ENCODE measurements around the gene AKIRIN2.

- TF ChIP-seq POLR2A (IDR thresholded peaks at IDR 0.05) (no peak), CTCF (IDR thresholded peaks at IDR 0.05) (no peak), POLR2AphosphoS5 (IDR thresholded peaks at IDR 0.05) (no peak)
These were observed 20.6 kb upstream of the AKIRIN2 start for GRCh38 chr6:87722540-87723169.
